HCT116 (cell line): ENCODE results near the gene PCDHGA9.

Source experiments
- ATF3 ChIP-seq: IDR thresholded peaks from 2 replicates; pipeline ENCODE4 v1.6.1; 2012
- CTCF ChIP-seq, 3 experiments: fragments of 200-600 bp in 1 of 3; sonication (generic) in 1 of 3; IDR thresholded peaks in 2 of 3; conservative IDR thresholded peaks in 1 of 3; 2 replicates each; pipeline ENCODE4 v1.5.1; 2012 to 2017; ENCODE audit warnings: low read depth in 2 of 3, low read length in 2 of 3, antibody characterized with exemption in 1 of 3, borderline replicate concordance in 1 of 3, control low read depth in 1 of 3, mild to moderate bottlenecking in 1 of 3, mixed read lengths in 1 of 3, mixed run types in 1 of 3, moderate library complexity in 1 of 3; ENCODE audit not compliant: insufficient read depth in 1 of 3
- EZH2 ChIP-seq: fragments of 200-600 bp; sonication (generic); IDR thresholded peaks from 2 replicates; pipeline ENCODE4 v1.6.1; 2017; ENCODE audit warnings: antibody characterized with exemption, mixed run types
- EZH2phosphoT487 ChIP-seq: fragments of 200-600 bp; IDR thresholded peaks from 2 replicates; pipeline ENCODE4 v1.6.1; 2018; ENCODE audit warnings: antibody characterized with exemption, borderline replicate concordance
- FOSL1 ChIP-seq: IDR thresholded peaks from 2 replicates; pipeline ENCODE4 v1.6.1; 2012; ENCODE audit warnings: low read depth
- MAX ChIP-seq: IDR thresholded peaks from 2 replicates; pipeline ENCODE4 v1.6.1; 2012
- POLR2A ChIP-seq: IDR thresholded peaks from 2 replicates; pipeline ENCODE4 v1.7.0; 2011; ENCODE audit warnings: borderline replicate concordance; ENCODE audit not compliant: insufficient read depth, insufficient read length; ENCODE audit errors: extremely low read depth
- POLR2AphosphoS5 ChIP-seq: IDR thresholded peaks from 2 replicates; pipeline ENCODE4 v1.6.1; 2011; ENCODE audit warnings: mild to moderate bottlenecking, low read depth, low read length, moderate library complexity
- RAD21 ChIP-seq: IDR thresholded peaks from 2 replicates; pipeline ENCODE4 v1.6.1; 2012; ENCODE audit warnings: low read depth, mild to moderate bottlenecking
- REST ChIP-seq: IDR thresholded peaks from 2 replicates; pipeline ENCODE4 v1.6.1; 2012; ENCODE audit warnings: low read depth
- SP1 ChIP-seq: IDR thresholded peaks from 2 replicates; pipeline ENCODE4 v1.6.1; 2012; ENCODE audit warnings: low read depth
- YY1 ChIP-seq: IDR thresholded peaks from 2 replicates; pipeline ENCODE4 v1.6.1; 2011; ENCODE audit warnings: low read length, low read depth, moderate library complexity, mild to moderate bottlenecking; ENCODE audit not compliant: insufficient replicate concordance; ENCODE audit errors: extremely low read depth
- ZFX ChIP-seq: fragments of 450-650 bp; IDR thresholded peaks from 2 replicates; pipeline ENCODE4 v1.6.1; 2017

- no peak for TF ChIP-seq EZH2
- TF ChIP-seq REST = no peak
- TF ChIP-seq MAX = no peak
- TF ChIP-seq CTCF (IDR thresholded peaks at IDR 0.05 in 2 of 3, conservative IDR thresholded peaks at IDR 0.05 in 1 of 3; ENCODE audit: borderline replicate concordance in 1 of 3, insufficient read depth in 1 of 3, low read depth in 2 of 3, low read length in 2 of 3) = no peak
- TF ChIP-seq POLR2A = no peak
- no peak for TF ChIP-seq ZFX
- no peak for TF ChIP-seq POLR2AphosphoS5
- TF ChIP-seq SP1 = no peak
- TF ChIP-seq FOSL1 = no peak
- TF ChIP-seq EZH2phosphoT487 = no peak
- no peak for TF ChIP-seq YY1
- no peak for TF ChIP-seq ATF3
- TF ChIP-seq RAD21 = no peak
These were observed 39.9 kb upstream of the PCDHGA9 start for GRCh38 chr5:141362719-141363118.
